B cell (primary cell): ENCODE data around the gene FSTL5. TPM values are rescaled to one million over a fixed set of nuclear protein-coding genes. Genes with fewer than 3 reads are reported as not detected.

Experiments
- ATAC-seq: fragments of 200-7000 bp; cut with Tn5 transposase; one replicate; pipeline ENCODE4 v1.10.0; 2021; ENCODE audit warnings: low read depth, mild to moderate bottlenecking, moderate number of reproducible peaks, moderate library complexity
- CTCF ChIA-PET: fragments of 350-600 bp; sonication (Branson Sonifier 250); formaldehyde crosslinking; loops from one replicate; lab custom pipeline; 2021; ENCODE audit warnings: antibody characterized with exemption, inconsistent platforms; lab: Charles Lee
- POLR2A ChIA-PET: fragments of 350-600 bp; sonication (Branson Sonifier 250); formaldehyde crosslinking; loops from one replicate; lab custom pipeline; 2021; ENCODE audit warnings: antibody characterized with exemption; lab: Charles Lee
- DNase-seq: peaks from one replicate; pipeline ENCODE4 v3.0.0; 2013
- H2AFZ ChIP-seq: 2 replicates; pipeline ENCODE4 v1.6.1; 2012; ENCODE audit warnings: mild to moderate bottlenecking, low read depth, low read length; ENCODE audit not compliant: insufficient read depth, poor library complexity, severe bottlenecking
- H3K27ac ChIP-seq, 2 donors: 1 replicate in 1 of 2; 2 replicates in 1 of 2; pipeline ENCODE4 v1.5.1; 2012 to 2013; ENCODE audit warnings: low read length in 2 of 2, mild to moderate bottlenecking in 2 of 2, moderate library complexity in 1 of 2
- H3K27me3 ChIP-seq, 4 experiments: fragments of 200-600 bp in 1 of 4; sonication (generic) in 1 of 4; replicated peaks in 1 of 4; 1 replicate in 2 of 4; 2 replicates in 2 of 4; pipeline versions ENCODE4 v1.6.1 to v1.7.0; 2013 to 2016; ENCODE audit warnings: low read length in 3 of 4, mild to moderate bottlenecking in 2 of 4, mixed read lengths in 1 of 4, moderate library complexity in 1 of 4; ENCODE audit not compliant: insufficient read depth in 4 of 4, control insufficient read depth in 3 of 4; ENCODE audit errors: control extremely low read depth in 1 of 4
- H3K36me3 ChIP-seq, 2 experiments: replicated peaks in 1 of 2; 1 replicate in 1 of 2; 2 replicates in 1 of 2; pipeline versions ENCODE4 v1.6.1 to v1.7.1; 2013; ENCODE audit warnings: low read length in 1 of 2; ENCODE audit not compliant: insufficient read depth in 2 of 2, control insufficient read depth in 1 of 2; ENCODE audit errors: control extremely low read depth in 1 of 2, extremely low read depth in 1 of 2
- H3K4me1 ChIP-seq, 2 donors: fragments of 200-600 bp in 1 of 2; sonication (generic) in 1 of 2; 1 replicate in 1 of 2; 2 replicates in 1 of 2; pipeline versions ENCODE4 v1.5.1 to v1.6.1; 2013 to 2017; ENCODE audit warnings: low read length in 2 of 2; ENCODE audit not compliant: control insufficient read depth in 2 of 2, insufficient read depth in 2 of 2
- H3K4me2 ChIP-seq: replicated peaks from 2 replicates; pipeline ENCODE3; 2012; ENCODE audit warnings: mild to moderate bottlenecking, low read depth, low read length; ENCODE audit not compliant: poor library complexity, severe bottlenecking
- H3K4me3 ChIP-seq, 5 experiments: fragments of 200-600 bp in 1 of 5; sonication (generic) in 1 of 5; 1 replicate in 3 of 5; 2 replicates in 2 of 5; pipeline versions ENCODE4 v1.5.1 to v1.7.0; 2011 to 2016; ENCODE audit warnings: low read length in 4 of 5, mild to moderate bottlenecking in 4 of 5, low read depth in 2 of 5, control low read depth in 1 of 5, moderate library complexity in 1 of 5; ENCODE audit not compliant: insufficient read depth in 1 of 5; ENCODE audit errors: control extremely low read depth in 1 of 5, extremely low read depth in 1 of 5
- H3K79me2 ChIP-seq: fragments of 200-600 bp; sonication (generic); one replicate; pipeline ENCODE4 v1.6.0; 2016; ENCODE audit warnings: low read length; ENCODE audit not compliant: control insufficient read depth, insufficient read depth
- H3K9ac ChIP-seq: fragments of 200-600 bp; sonication (generic); 2 replicates; pipeline ENCODE4 v1.6.1; 2017; ENCODE audit warnings: mild to moderate bottlenecking, low read length, moderate library complexity
- H3K9me3 ChIP-seq, 3 donors: one replicate each; pipeline versions ENCODE4 v1.6.1 to v1.7.1; 2013; ENCODE audit warnings: low read length in 2 of 3; ENCODE audit not compliant: control insufficient read depth in 2 of 3, insufficient read depth in 1 of 3; ENCODE audit errors: control extremely low read depth in 1 of 3
- H4K20me1 ChIP-seq: 2 replicates; pipeline ENCODE4 v1.6.0; 2012; ENCODE audit warnings: mild to moderate bottlenecking, low read length; ENCODE audit not compliant: insufficient read depth, control insufficient read depth, poor library complexity, severe bottlenecking
- H3K27ac Mint-ChIP-seq: one replicate; pipeline ENCODE4 v1.8.0; 2021; ENCODE audit warnings: mixed read lengths
- H3K27me3 Mint-ChIP-seq: one replicate; pipeline ENCODE4 v1.8.0; 2021; ENCODE audit warnings: mixed read lengths
- H3K4me1 Mint-ChIP-seq: one replicate; pipeline ENCODE4 v1.8.0; 2021; ENCODE audit warnings: mixed read lengths
- H3K4me3 Mint-ChIP-seq: one replicate; pipeline ENCODE4 v1.8.0; 2021; ENCODE audit warnings: mixed read lengths
- H3K9me3 Mint-ChIP-seq: one replicate; pipeline ENCODE4 v1.8.0; 2022; ENCODE audit warnings: mixed read lengths; ENCODE audit not compliant: insufficient read depth
- CTCF ChIP-seq: fragments of 200-600 bp; IDR thresholded peaks from one replicate; pipeline ENCODE4 v1.8.0; 2022; ENCODE audit warnings: antibody characterized with exemption, mild to moderate bottlenecking
- EZH2 ChIP-seq: IDR thresholded peaks from 2 replicates; pipeline ENCODE4 v1.6.1; 2012; ENCODE audit warnings: borderline replicate concordance, low read depth, mild to moderate bottlenecking, moderate library complexity, low read length; ENCODE audit not compliant: insufficient read depth, poor library complexity, severe bottlenecking
- WGBS: methylation state at CpG from one replicate; pipeline ENCODE4 v1.1.5; 2013; ENCODE audit warnings: missing lambda C conversion rate; ENCODE audit not compliant: insufficient coverage; 5-methylcytosine and 5-hydroxymethylcytosine counted together
- intact Hi-C: fragments of 100-400 bp; cut with micrococcal nuclease; formaldehyde crosslinking; loops from one replicate; pipeline ENCODE4 v1.10.0; 2022
- polyA plus RNA-seq: library from polyadenylated mRNA; depleted of rRNA; stranded (reverse); fragments of >200 nt; gene quantifications from 2 replicates; pipeline ENCODE4 v1.2.3, GENCODE V29; 2012
- total RNA-seq, 2 donors: library from RNA; stranded (reverse); fragments of 120-200 nt in 1 of 2; gene quantifications; 1 replicate in 1 of 2; 2 replicates in 1 of 2; pipeline versions ENCODE4 v1.2.3 to v1.2.4, GENCODE V29; 2013 to 2022

The FSTL5 gene
- total and polyA plus RNA-seq, 2 donors (not counting 1 experiment from before 2014, with no cell fraction given) = not detected

DNA sequence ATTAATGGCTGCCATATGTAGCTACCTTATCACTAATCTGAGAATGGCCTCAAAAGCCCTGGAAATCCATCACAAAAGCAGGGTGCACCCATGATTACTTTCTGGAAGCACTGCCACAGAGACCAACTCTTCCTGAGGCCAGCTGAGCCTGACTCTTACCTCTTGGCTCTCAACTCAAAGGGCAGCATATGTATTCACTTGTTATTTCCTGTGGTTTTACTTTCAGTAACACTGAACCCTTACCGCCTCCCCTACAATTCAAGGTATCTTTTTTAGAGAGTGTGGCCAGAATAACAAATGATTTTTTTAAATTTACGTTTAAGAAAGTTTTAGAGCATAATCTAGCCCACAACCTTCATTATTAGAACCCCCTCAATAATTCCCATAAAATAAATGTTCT, 434.9 kb downstream of the FSTL5 start:
- no peak for ATAC-seq
- Histone ChIP-seq H3K4me2 (no peak overlapping the region), H4K20me1 (no peaks in the 10 kb centered on the region), H3K9me3 (no peaks in the 10 kb centered on the region), H3K27me3 (no peaks in the 10 kb centered on the region), H3K4me3 (no peak overlapping the region), H3K79me2 (no peaks in the 10 kb centered on the region), H3K36me3 (no peaks in the 10 kb centered on the region), H2AFZ (no peak overlapping the region), H3K9ac (no peak overlapping the region), H3K4me1 (no peaks in the 10 kb centered on the region), H3K27ac (no peak overlapping the region)
- Mint-ChIP-seq H3K9me3 (no peaks in the 10 kb centered on the region), H3K4me1 (no peaks in the 10 kb centered on the region), H3K27me3 (no peaks in the 10 kb centered on the region), H3K27ac (no peak overlapping the region), H3K4me3 (no peak overlapping the region)
- intact Hi-C loops = no loop called here
- WGBS = no CpG with 5 or more reads among the region's 2 CpGs
- no peak for TF ChIP-seq CTCF
- no peak for TF ChIP-seq EZH2
- no peak for DNase-seq
- POLR2A ChIA-PET = no interaction called here
- CTCF ChIA-PET = no interaction called here

GRCh38 chr4:161721947-161722346, 441.9 kb downstream of the FSTL5 start:
- ChIA-PET POLR2A (no interaction called here), CTCF (no interaction called here)
- no peak overlapping the region for H3K4me2 ChIP-seq
- Mint-ChIP-seq H3K9me3 (peaks cover 5% of the 10 kb centered on the region), H3K27ac (no peak overlapping the region), H3K4me1 (no peaks in the 10 kb centered on the region), H3K27me3 (no peaks in the 10 kb centered on the region), H3K4me3 (no peak overlapping the region)
- DNase-seq (no peak), ATAC-seq (no peak)
- TF ChIP-seq EZH2 (no peak), CTCF (no peak)
- H3K4me3 ChIP-seq = no peak overlapping the region
- H3K79me2 ChIP-seq = no peaks in the 10 kb centered on the region
- intact Hi-C loops = no loop called here
- no peaks in the 10 kb centered on the region for H3K4me1 ChIP-seq
- H3K27me3 ChIP-seq = no peaks in the 10 kb centered on the region
- no peak overlapping the region for H3K27ac ChIP-seq
- H3K9ac ChIP-seq = no peak overlapping the region
- no peak overlapping the region for H2AFZ ChIP-seq
- no peaks in the 10 kb centered on the region for H3K9me3 ChIP-seq
- no peaks in the 10 kb centered on the region for H3K36me3 ChIP-seq
- H4K20me1 ChIP-seq = no peaks in the 10 kb centered on the region
